ENCODE data around the gene TMEM117.
"Not testable (repeated sequence)": the region's sequence is repeated elsewhere in the genome, so short reads cannot be mapped to it uniquely, and the experiment has no call there.

TMEM117 gene

GRCh38 chr12:44299524-44299923, 463.6 kb downstream of the TMEM117 start:
- DNase-seq (ENCODE audit: low read depth): no peak

- no peak for DNase-seq (ENCODE audit: low read depth)
Measured at GRCh38 chr12:44307506-44308168, 471.8 kb downstream of the TMEM117 start.

- DNase-seq (ENCODE audit: low read depth): no peak
Measured at GRCh38 chr12:44313188-44313587, 477.3 kb downstream of the TMEM117 start.

- no peak for DNase-seq (ENCODE audit: low read depth)
Measured at GRCh38 chr12:44314007-44314500, 478.2 kb downstream of the TMEM117 start.

GRCh38 chr12:44317651-44318126, 481.8 kb downstream of the TMEM117 start:
- DNase-seq (ENCODE audit: low read depth): no peak

GRCh38 chr12:44331269-44331668, 495.4 kb downstream of the TMEM117 start:
- DNase-seq (ENCODE audit: low read depth): no peak

- no peak for DNase-seq (ENCODE audit: low read depth)
Measured at GRCh38 chr12:44334347-44334746, 498.5 kb downstream of the TMEM117 start.

- DNase-seq (ENCODE audit: low read depth): no peak
Measured at GRCh38 chr12:44335030-44335429, 499.1 kb downstream of the TMEM117 start.

GRCh38 chr12:44336577-44336976, 500.7 kb downstream of the TMEM117 start:
- DNase-seq (ENCODE audit: low read depth): no peak

- DNase-seq (ENCODE audit: low read depth): no peak
Measured at GRCh38 chr12:44342371-44342770, 506.5 kb downstream of the TMEM117 start.

GRCh38 chr12:44347145-44347544, 511.3 kb downstream of the TMEM117 start:
- no peak for DNase-seq (ENCODE audit: low read depth)

GRCh38 chr12:44357494-44357893, 521.6 kb downstream of the TMEM117 start:
- no peak for DNase-seq (ENCODE audit: low read depth)

GRCh38 chr12:44358636-44359035, 522.8 kb downstream of the TMEM117 start:
- DNase-seq (ENCODE audit: low read depth): no peak

GRCh38 chr12:44362947-44363346, 527.1 kb downstream of the TMEM117 start:
- no peak for DNase-seq (ENCODE audit: low read depth)

GRCh38 chr12:44367136-44367535, 531.3 kb downstream of the TMEM117 start:
- DNase-seq (ENCODE audit: low read depth): no peak

- DNase-seq (ENCODE audit: low read depth): no peak
Measured at GRCh38 chr12:44367916-44368315, 532.0 kb downstream of the TMEM117 start.

GRCh38 chr12:44369998-44370397, 534.1 kb downstream of the TMEM117 start:
- no peak for DNase-seq (ENCODE audit: low read depth)

- no peak for DNase-seq (ENCODE audit: low read depth)
Measured at GRCh38 chr12:44370982-44371381, 535.1 kb downstream of the TMEM117 start.

- DNase-seq (ENCODE audit: low read depth): no peak
Measured at GRCh38 chr12:44372259-44372658, 536.4 kb downstream of the TMEM117 start.

GRCh38 chr12:44375694-44376093, 539.8 kb downstream of the TMEM117 start:
- no peak for DNase-seq (ENCODE audit: low read depth)

- DNase-seq (ENCODE audit: low read depth): no peak
Measured at GRCh38 chr12:44377443-44378187, 541.7 kb downstream of the TMEM117 start.

- DNase-seq (ENCODE audit: low read depth): not testable (repeated sequence)
Measured at GRCh38 chr12:44379113-44379512, 543.2 kb downstream of the TMEM117 start.

- DNase-seq (ENCODE audit: low read depth): no peak
Measured at GRCh38 chr12:44379831-44380230, 544.0 kb downstream of the TMEM117 start.

All from T-helper 22 cell (primary cell).